Upper lobe of right lung (tissue), 1 donor: Measurements from ENCODE around the gene TIE1. TPM values are rescaled to one million over a fixed set of nuclear protein-coding genes. Genes with fewer than 3 reads are reported as not detected.
A peak's percentile ranks its signal among the peaks of the same experiment; 100 is the strongest.

Experiments used
- ATAC-seq: fragments of 200-7000 bp; cut with Tn5 transposase; one replicate; pipeline ENCODE4 v1.9.1; 2020; ENCODE audit warnings: mild to moderate bottlenecking, moderate library complexity
- DNase-seq: peaks from one replicate; pipeline ENCODE4 v3.0.0-alpha.2; 2020
- H3K27ac ChIP-seq: fragments of 200-600 bp; one replicate; pipeline ENCODE4 v1.8.0; 2022
- H3K27me3 ChIP-seq: fragments of 200-600 bp; one replicate; pipeline ENCODE4 v1.8.0; 2022; ENCODE audit warnings: mild to moderate bottlenecking
- H3K36me3 ChIP-seq: fragments of 200-600 bp; one replicate; pipeline ENCODE4 v1.8.0; 2022
- H3K4me1 ChIP-seq: fragments of 200-600 bp; one replicate; pipeline ENCODE4 v1.8.0; 2022
- H3K4me3 ChIP-seq: fragments of 200-600 bp; one replicate; pipeline ENCODE4 v1.8.0; 2022; ENCODE audit warnings: mild to moderate bottlenecking
- H3K9me3 ChIP-seq: fragments of 200-600 bp; one replicate; pipeline ENCODE4 v1.8.0; 2022
- intact Hi-C: fragments of 100-400 bp; cut with DNase I; formaldehyde crosslinking; loops from one replicate; pipeline ENCODE4 v1.11.0; 2022
- total RNA-seq: library from RNA; stranded (reverse); fragmentation: NEBNext Ultra II Directional; extraction: Animal tissue kit (Norgen Biotek cat#: 25700); gene quantifications from one replicate; pipeline ENCODE4 v1.2.1, GENCODE V29; 2021
- TF ChIP-seq, protein P1 (sequence below): fragments of 200-600 bp; IDR thresholded peaks from one replicate; pipeline ENCODE4 v1.8.0; 2022; ENCODE audit warnings: antibody characterized with exemption
- donor health status: DM: no; HTN: yes; CAD: no; lungs with severe emphysema.

Gene TIE1
- total RNA-seq, 1 donor from 2014 or later: 59.4 TPM

- TF ChIP-seq, protein P1, sequence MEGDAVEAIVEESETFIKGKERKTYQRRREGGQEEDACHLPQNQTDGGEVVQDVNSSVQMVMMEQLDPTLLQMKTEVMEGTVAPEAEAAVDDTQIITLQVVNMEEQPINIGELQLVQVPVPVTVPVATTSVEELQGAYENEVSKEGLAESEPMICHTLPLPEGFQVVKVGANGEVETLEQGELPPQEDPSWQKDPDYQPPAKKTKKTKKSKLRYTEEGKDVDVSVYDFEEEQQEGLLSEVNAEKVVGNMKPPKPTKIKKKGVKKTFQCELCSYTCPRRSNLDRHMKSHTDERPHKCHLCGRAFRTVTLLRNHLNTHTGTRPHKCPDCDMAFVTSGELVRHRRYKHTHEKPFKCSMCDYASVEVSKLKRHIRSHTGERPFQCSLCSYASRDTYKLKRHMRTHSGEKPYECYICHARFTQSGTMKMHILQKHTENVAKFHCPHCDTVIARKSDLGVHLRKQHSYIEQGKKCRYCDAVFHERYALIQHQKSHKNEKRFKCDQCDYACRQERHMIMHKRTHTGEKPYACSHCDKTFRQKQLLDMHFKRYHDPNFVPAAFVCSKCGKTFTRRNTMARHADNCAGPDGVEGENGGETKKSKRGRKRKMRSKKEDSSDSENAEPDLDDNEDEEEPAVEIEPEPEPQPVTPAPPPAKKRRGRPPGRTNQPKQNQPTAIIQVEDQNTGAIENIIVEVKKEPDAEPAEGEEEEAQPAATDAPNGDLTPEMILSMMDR: no peak
- H3K27me3 ChIP-seq: no peaks in the 10 kb centered on the region
- no peaks in the 10 kb centered on the region for H3K36me3 ChIP-seq
- intact Hi-C loops: no loop called here
- H3K27ac ChIP-seq: peak overlapping the region; percentile 47
- H3K4me1 ChIP-seq: peaks cover 3% of the 10 kb centered on the region
- H3K4me3 ChIP-seq: no peak overlapping the region
- H3K9me3 ChIP-seq: no peaks in the 10 kb centered on the region
- DNase-seq: peak; percentile 54
- no peak for ATAC-seq
Measured at GRCh38 chr1:43274804-43275180, 26.0 kb upstream of the TIE1 start.

GRCh38 chr1:43275826-43276620 lies 24.8 kb upstream of the TIE1 start:
- no peaks in the 10 kb centered on the region for H3K36me3 ChIP-seq
- DNase-seq: peak; percentile 52
- H3K4me3 ChIP-seq: no peak overlapping the region
- no peak for ATAC-seq
- no peaks in the 10 kb centered on the region for H3K27me3 ChIP-seq
- intact Hi-C loops: no loop called here
- TF ChIP-seq, protein P1: no peak
- peaks cover 5% of the 10 kb centered on the region for H3K4me1 ChIP-seq
- H3K27ac ChIP-seq: no peak overlapping the region
- no peaks in the 10 kb centered on the region for H3K9me3 ChIP-seq

GRCh38 chr1:43276673-43277072 lies 24.1 kb upstream of the TIE1 start:
- Histone ChIP-seq H3K27me3 (no peaks in the 10 kb centered on the region), H3K36me3 (no peaks in the 10 kb centered on the region), H3K27ac (no peak overlapping the region), H3K9me3 (no peaks in the 10 kb centered on the region), H3K4me3 (no peak overlapping the region), H3K4me1 (peaks cover 6% of the 10 kb centered on the region)
- ATAC-seq: no peak
- TF ChIP-seq, protein P1: no peak
- intact Hi-C loops: no loop called here
- peak; percentile 23 for DNase-seq

DNA sequence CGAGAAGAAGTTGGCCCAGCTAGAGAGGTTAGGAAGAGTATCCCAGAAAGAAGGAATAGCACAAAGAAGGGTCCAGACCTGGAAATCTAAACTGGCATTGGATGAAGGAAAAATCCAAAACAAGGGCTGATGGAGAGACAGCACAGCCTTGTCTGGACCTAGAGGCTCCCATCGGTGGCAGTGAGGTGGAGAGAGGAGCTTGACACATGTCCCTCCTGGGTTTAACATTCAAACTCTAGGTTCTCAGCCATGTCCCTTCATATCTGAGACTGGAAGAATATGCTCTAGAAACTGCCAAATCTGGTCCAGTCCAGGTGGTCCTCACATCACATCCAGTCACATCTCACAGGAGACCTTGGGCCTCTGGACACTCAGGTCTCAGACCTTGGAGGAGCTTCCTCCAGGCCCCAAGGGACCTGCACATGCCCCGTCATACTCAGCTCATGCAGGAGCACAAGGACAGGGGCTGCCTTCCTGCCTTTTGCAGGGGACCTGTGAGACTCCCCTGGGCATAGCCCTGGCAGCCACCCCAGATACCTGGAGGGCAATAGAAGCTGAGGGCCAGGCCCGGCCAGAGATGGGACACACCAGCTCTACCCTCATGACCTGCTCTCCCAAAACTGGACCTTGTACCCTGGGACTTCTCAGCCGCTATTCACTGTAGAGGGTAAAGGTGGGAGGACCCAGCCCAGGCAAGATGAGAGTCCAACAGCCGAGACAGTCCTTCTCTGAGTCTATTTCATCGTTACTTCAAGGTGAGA lies 23.5 kb upstream of the TIE1 start:
- H3K36me3 ChIP-seq: no peaks in the 10 kb centered on the region
- no peak for ATAC-seq
- peaks cover 11% of the 10 kb centered on the region for H3K4me1 ChIP-seq
- no peaks in the 10 kb centered on the region for H3K27me3 ChIP-seq
- peak; percentile 49 for DNase-seq
- H3K9me3 ChIP-seq: no peaks in the 10 kb centered on the region
- no peak overlapping the region for H3K27ac ChIP-seq
- H3K4me3 ChIP-seq: no peak overlapping the region
- intact Hi-C loops: no loop called here
- TF ChIP-seq, protein P1: no peak

DNA sequence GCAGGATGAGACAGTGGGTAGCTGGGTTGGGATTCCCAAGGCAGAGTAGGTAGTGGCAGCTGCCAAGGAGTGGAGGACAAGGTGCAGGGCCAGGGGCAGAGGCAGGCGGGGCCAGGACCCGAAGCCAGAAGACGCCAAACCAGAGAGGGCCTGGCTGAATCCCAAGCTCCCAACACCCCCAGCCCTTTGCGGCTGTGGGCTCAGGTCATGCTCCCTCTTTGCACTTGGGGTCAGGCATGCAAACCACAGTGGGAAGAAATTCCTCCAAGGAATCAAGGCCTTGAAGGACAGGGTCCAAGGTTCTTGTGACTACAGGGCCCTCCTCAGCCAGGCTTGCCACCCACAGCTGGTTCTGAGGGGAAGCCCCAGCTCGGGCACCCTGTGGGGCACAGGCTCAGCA lies 21.6 kb upstream of the TIE1 start:
- no peaks in the 10 kb centered on the region for H3K9me3 ChIP-seq
- no peaks in the 10 kb centered on the region for H3K36me3 ChIP-seq
- no peak for ATAC-seq
- TF ChIP-seq, protein P1: no peak
- H3K27ac ChIP-seq: no peak overlapping the region
- peak; percentile 53 for DNase-seq
- intact Hi-C loops: no loop called here
- peaks cover 18% of the 10 kb centered on the region for H3K4me1 ChIP-seq
- no peaks in the 10 kb centered on the region for H3K27me3 ChIP-seq
- H3K4me3 ChIP-seq: no peak overlapping the region
